Heart right ventricle (tissue), 16 donors: Measurements from ENCODE around the gene RRP1. TPM values are rescaled to one million over a fixed set of nuclear protein-coding genes. Genes with fewer than 3 reads are reported as not detected.

Experiments used
- ATAC-seq, 8 donors: fragments of 200-7000 bp; cut with Tn5 transposase; one replicate each; pipeline ENCODE4 v1.9.1; 2020; ENCODE audit warnings: mild to moderate bottlenecking in 8 of 8, moderate library complexity in 8 of 8, moderate number of reproducible peaks in 1 of 8
- DNase-seq, 2 donors: peaks; one replicate each; pipeline ENCODE4 v3.0.0-alpha.2; 2020
- H3K27ac ChIP-seq, 10 donors: fragments of 200-600 bp; sonication (generic) in 2 of 10; one replicate each; pipeline versions ENCODE4 v1.5.0 to v1.8.0; 2020 to 2022; ENCODE audit warnings: mild to moderate bottlenecking in 3 of 10
- H3K27me3 ChIP-seq, 7 donors: fragments of 200-600 bp; one replicate each; pipeline ENCODE4 v1.8.0; 2021 to 2022; ENCODE audit warnings: mild to moderate bottlenecking in 2 of 7
- H3K36me3 ChIP-seq, 9 donors: fragments of 200-600 bp; sonication (generic) in 1 of 9; one replicate each; pipeline versions ENCODE4 v1.5.0 to v1.8.0; 2020 to 2022; ENCODE audit warnings: mild to moderate bottlenecking in 2 of 9
- H3K4me1 ChIP-seq, 9 donors: fragments of 200-600 bp; sonication (generic) in 1 of 9; one replicate each; pipeline versions ENCODE4 v1.5.0 to v1.8.0; 2020 to 2022; ENCODE audit warnings: mild to moderate bottlenecking in 4 of 9
- H3K4me3 ChIP-seq, 10 donors: fragments of 200-600 bp; sonication (generic) in 2 of 10; one replicate each; pipeline versions ENCODE4 v1.5.0 to v1.8.0; 2020 to 2022; ENCODE audit warnings: mild to moderate bottlenecking in 7 of 10, moderate library complexity in 2 of 10
- H3K9me3 ChIP-seq, 11 donors: fragments of 200-600 bp in 10 of 11; sonication (generic) in 2 of 11; one replicate each; pipeline versions ENCODE4 v1.5.0 to v1.8.0; 2013 to 2022; ENCODE audit warnings: mild to moderate bottlenecking in 2 of 11, control low read depth in 1 of 11, moderate library complexity in 1 of 11
- CTCF ChIP-seq, 9 donors: fragments of 200-600 bp; sonication (generic) in 2 of 9; IDR thresholded peaks; one replicate each; pipeline versions ENCODE4 v1.5.0 to v1.8.0; 2021 to 2022; ENCODE audit warnings: antibody characterized with exemption in 9 of 9, mild to moderate bottlenecking in 5 of 9, moderate library complexity in 1 of 9
- WGBS, 2 donors: extraction: QIAGEN DNeasy Blood & Tissue Kit; methylation state at CpG; one replicate each; pipeline ENCODE4 v1.1.7; 2013; ENCODE audit warnings: inconsistent platforms in 1 of 2; 5-methylcytosine and 5-hydroxymethylcytosine counted together
- intact Hi-C, 10 donors: fragments of 100-400 bp; cut with DNase I; formaldehyde crosslinking; loops; one replicate each; pipeline versions ENCODE4 v1.11.1 to v1.14.2; 2022
- polyA plus RNA-seq, 2 donors: library from polyadenylated mRNA; stranded (reverse); fragments of 200-250 nt; gene quantifications; one replicate each; pipeline ENCODE4 v1.2.3, GENCODE V29; 2013
- total RNA-seq, 10 donors: library from RNA; stranded (reverse); fragmentation: NEBNext Ultra II Directional in 3 of 10; extraction: Animal tissue kit (Norgen Biotek cat#: 25700) in 3 of 10; gene quantifications; one replicate each; pipeline versions ENCODE4 v1.2.1 to v1.2.4, GENCODE V29; 2021 to 2023
- donor health status: Arrhythmogenic right ventricular cardiomyopathy.
- donor health status: ischemic (EF 13 %, LVEDD 7.1; RV severe dilation, severe dysfunction).
- donor health status: healthy with polysubstance abuse.
- donor health status: DM: no; HTN: yes; CAD: no.
- donor health status: DM: no; HTN: no; CAD: no.
- donor health status: ischemic (EF 25% LVEDD 6.9; RV normal size, moderate dysfunction).
- donor health status: ischemic (EF 25% LVEDD 5.7; RV mildly dilated, moderate dysfunction).
- donor health status: healthy.
- donor health status: DM: yes; HTN: yes; CAD: no.
- donor health status: Ischemic cardiomyopathy.
- donor health status: ischemic (EF 35%, LVEDD 5.7; RV mildly dilated, moderate dysfunction).
- donor health status: nonischemic (EF 11% LVEDD 7.7; RV severe dilation, severe dysfunction).
- donor health status: DM: yes; HTN: yes; CAD: no.
- donor health status: PGD.
- donor health status: ischemic (EF 29% LVEDD 5.4; RV normal size, mild dysfunction).
- donor health status: nonischemic (EF 23%, LVEDD 6.1; RV moderate dilation, normal function).

RRP1 gene
- total and polyA plus RNA-seq, 12 donors: 6.3 to 13.9 (median 9.3) TPM

GRCh38 chr21:43785134-43785533, 4.2 kb upstream of the RRP1 start:
- no peak for TF ChIP-seq CTCF (IDR thresholded peaks at IDR 0.05)
- H3K4me1 ChIP-seq: peaks cover 2 to 12% (median 8%) of the 10 kb centered on the region in 9 donors
- H3K27me3 ChIP-seq: no peaks in the 10 kb centered on the region
- no peaks in the 10 kb centered on the region for H3K36me3 ChIP-seq
- ATAC-seq (no peak), DNase-seq (no peak)
- intact Hi-C loops: loop anchor here in 2 of 10 donors (10.0 kb wide), 1 partner anchor 60 kb away; no protein-coding TSS in a partner anchor
- WGBS, 2 donors: 57 to 59% methylated on average over 3 of the region's 3 CpGs
- H3K9me3 ChIP-seq: no peaks in the 10 kb centered on the region
- no peak overlapping the region for H3K27ac ChIP-seq
- no peak overlapping the region for H3K4me3 ChIP-seq

DNA sequence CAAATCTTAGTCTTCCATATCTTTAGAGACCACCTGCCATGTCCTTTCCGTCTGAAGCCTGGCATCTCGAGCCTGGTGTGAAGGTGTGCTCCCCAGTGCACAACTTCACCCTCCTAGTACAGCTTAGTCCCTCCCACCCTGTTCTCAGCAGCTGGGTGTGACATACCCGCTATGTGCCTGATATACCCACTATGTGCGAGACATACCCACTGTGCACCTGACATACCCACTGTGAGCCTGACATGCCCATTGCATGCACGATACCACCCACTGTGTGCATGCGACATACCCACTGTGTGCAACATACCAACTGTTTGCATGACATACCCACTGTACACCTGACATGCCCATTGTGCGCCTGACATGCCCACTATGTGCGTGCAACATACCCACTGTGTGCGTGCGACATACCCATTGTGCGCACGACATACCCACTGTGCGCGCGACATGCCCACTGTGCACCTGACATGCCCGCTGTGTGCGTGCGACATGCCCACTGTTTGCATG, 3.0 kb upstream of the RRP1 start:
- DNase-seq (no peak), ATAC-seq (no peak)
- intact Hi-C loops: loop anchor here in 2 of 10 donors (10.0 kb wide), 1 partner anchor 62 kb away; no protein-coding TSS in a partner anchor
- H3K27me3 ChIP-seq: no peaks in the 10 kb centered on the region
- H3K27ac ChIP-seq: no peak overlapping the region
- WGBS, 2 donors: 87 to 92% methylated on average over 18 of the region's 18 CpGs
- peaks cover 0 to 7% (median 0%) of the 10 kb centered on the region in 9 donors for H3K36me3 ChIP-seq
- H3K9me3 ChIP-seq: no peaks in the 10 kb centered on the region
- no peak overlapping the region for H3K4me3 ChIP-seq
- TF ChIP-seq CTCF (IDR thresholded peaks at IDR 0.05): no peak
- peaks cover 6 to 22% (median 19%) of the 10 kb centered on the region in 9 donors for H3K4me1 ChIP-seq

DNA sequence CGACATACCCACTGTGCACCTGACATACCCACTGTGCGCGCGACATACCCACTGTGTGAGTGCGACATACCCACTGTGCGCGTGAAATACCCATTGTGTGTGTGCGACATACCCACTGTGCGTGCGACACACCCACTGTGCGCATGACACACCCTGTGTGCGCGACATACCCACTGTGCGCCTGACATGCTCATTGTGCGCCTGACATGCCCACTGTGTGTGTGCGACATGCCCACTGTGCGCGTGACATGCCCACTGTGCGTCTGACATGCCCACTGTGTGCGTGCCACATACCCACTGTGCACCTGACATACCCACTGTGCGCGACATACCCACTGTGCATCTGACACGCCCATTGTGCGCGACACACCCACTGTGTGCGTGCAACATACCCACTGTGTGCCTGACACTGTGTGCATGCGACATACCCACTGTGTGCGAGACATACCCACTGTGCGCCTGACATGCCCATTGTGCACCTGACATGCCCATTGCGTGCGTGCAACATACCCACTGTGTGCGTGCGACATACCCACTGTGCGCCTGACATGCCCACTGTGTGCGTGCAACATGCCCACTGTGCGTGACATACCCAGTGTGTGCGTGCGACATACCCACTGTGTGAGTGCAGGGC, 2.5 kb upstream of the RRP1 start:
- Histone ChIP-seq H3K27me3 (no peaks in the 10 kb centered on the region), H3K4me3 (no peak overlapping the region), H3K9me3 (no peaks in the 10 kb centered on the region), H3K4me1 (peaks cover 6 to 22% (median 19%) of the 10 kb centered on the region in 9 donors), H3K27ac (no peak overlapping the region), H3K36me3 (peaks cover 0 to 12% (median 2%) of the 10 kb centered on the region in 9 donors)
- intact Hi-C loops: loop anchor here in 2 of 10 donors (10.0 kb wide), 1 partner anchor 62 kb away; no protein-coding TSS in a partner anchor
- no peak for TF ChIP-seq CTCF (IDR thresholded peaks at IDR 0.05)
- peak in 1 of 8 donors; percentile 5 for ATAC-seq
- 96 to 97% methylated on average over 35 to 38 of the region's 38 CpGs for WGBS, 2 donors
- DNase-seq: no peak

DNA sequence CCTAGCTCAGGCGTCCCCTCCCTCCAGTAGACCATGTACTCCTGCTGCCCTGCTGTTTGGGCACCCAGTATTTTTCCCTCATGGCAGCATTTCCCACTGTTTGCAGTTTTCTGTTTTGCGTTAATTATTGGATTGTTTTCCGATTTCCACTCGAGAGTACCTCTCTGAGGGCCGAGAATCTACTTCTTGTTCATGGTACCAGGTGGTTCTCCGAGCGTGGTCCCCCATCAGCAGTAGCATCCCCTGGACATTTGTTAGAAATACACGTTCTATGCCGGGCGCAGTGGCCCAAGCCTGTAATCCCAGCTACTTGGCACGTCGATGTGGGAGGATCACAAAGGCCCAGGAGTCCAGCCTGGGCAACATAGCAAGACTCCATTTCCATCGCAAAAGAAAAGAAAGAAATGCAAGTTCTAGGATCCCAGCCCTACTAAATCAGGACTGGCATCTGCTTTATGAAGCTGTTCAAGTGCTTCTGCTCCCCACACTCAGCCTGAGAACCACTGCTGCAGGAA, 690 bp downstream of the RRP1 start:
- H3K9me3 ChIP-seq: no peaks in the 10 kb centered on the region
- TF ChIP-seq CTCF (IDR thresholded peaks at IDR 0.05): no peak
- no peak for ATAC-seq
- peak overlapping the region in 9 of 10 donors; percentile 63 to 95 (median 87) for H3K27ac ChIP-seq
- intact Hi-C loops: loop anchor here in 1 of 10 donors (5.0 kb wide), 1 partner anchor 48 kb away; no protein-coding TSS in a partner anchor
- H3K4me1 ChIP-seq: peaks cover 6 to 22% (median 19%) of the 10 kb centered on the region in 9 donors
- peaks cover 0 to 44% (median 24%) of the 10 kb centered on the region in 9 donors for H3K36me3 ChIP-seq
- no peaks in the 10 kb centered on the region for H3K27me3 ChIP-seq
- peak overlapping the region; percentile 73 to 97 (median 92) for H3K4me3 ChIP-seq
- WGBS, 2 donors: 19 to 21% methylated on average over 13 of the region's 13 CpGs
- no peak for DNase-seq
